ENCODE measurements around the gene CD300LD. TPM values are rescaled to one million over a fixed set of nuclear protein-coding genes. Genes with fewer than 3 reads are reported as not detected.
"Not testable (repeated sequence)": the region's sequence is repeated elsewhere in the genome, so short reads cannot be mapped to it uniquely, and the experiment has no call there.

CD300LD gene
- total RNA-seq, 3 donors from 2014 or later: not detected

- no peak for DNase-seq (ENCODE audit: low spot score in 2 of 2)
- Histone ChIP-seq H3K4me1 (no peaks in the 10 kb centered on the region), H3K4me3 (no peak overlapping the region), H3K27ac (no peak overlapping the region), H3K36me3 (no peaks in the 10 kb centered on the region), H3K27me3 (peaks cover 0 to 14% of the 10 kb centered on the region in 2 donors), H3K9me3 (no peaks in the 10 kb centered on the region)
- intact Hi-C loops (cut with DNase I; ENCODE audit: low total_unique reads): no loop called here
- no peak for TF ChIP-seq CTCF (IDR thresholded peaks at IDR 0.05)
- no peak for TF ChIP-seq POLR2A (IDR thresholded peaks at IDR 0.05)
- no peak for TF ChIP-seq POLR2AphosphoS5 (IDR thresholded peaks at IDR 0.05)
Measured at GRCh38 chr17:74635418-74635817, 43.3 kb upstream of the CD300LD start.

- no peak for TF ChIP-seq CTCF (IDR thresholded peaks at IDR 0.05)
- Histone ChIP-seq H3K4me1 (no peaks in the 10 kb centered on the region), H3K27ac (no peak overlapping the region), H3K9me3 (peaks cover 0 to 6% of the 10 kb centered on the region in 2 donors), H3K27me3 (peaks cover 0 to 14% of the 10 kb centered on the region in 2 donors), H3K4me3 (no peak overlapping the region), H3K36me3 (no peaks in the 10 kb centered on the region)
- intact Hi-C loops (cut with DNase I; ENCODE audit: low total_unique reads): no loop called here
- no peak for DNase-seq (ENCODE audit: low spot score in 2 of 2)
Measured at GRCh38 chr17:74633326-74633725, 41.2 kb upstream of the CD300LD start.

GRCh38 chr17:74632617-74633016 is 40.5 kb upstream of the CD300LD start:
- intact Hi-C loops (cut with DNase I; ENCODE audit: low total_unique reads): no loop called here
- no peak overlapping the region for H3K27ac ChIP-seq
- no peaks in the 10 kb centered on the region for H3K4me1 ChIP-seq

GRCh38 chr17:74631468-74632450 is 39.7 kb upstream of the CD300LD start:
- intact Hi-C loops (cut with DNase I; ENCODE audit: low total_unique reads): no loop called here
- Histone ChIP-seq H3K4me1 (no peaks in the 10 kb centered on the region), H3K27ac (no peak overlapping the region), H3K27me3 (peaks cover 0 to 27% of the 10 kb centered on the region in 2 donors), H3K9me3 (peaks cover 0 to 6% of the 10 kb centered on the region in 2 donors), H3K4me3 (no peak overlapping the region), H3K36me3 (no peaks in the 10 kb centered on the region)
- no peak for TF ChIP-seq CTCF (IDR thresholded peaks at IDR 0.05)
- TF ChIP-seq POLR2AphosphoS5 (IDR thresholded peaks at IDR 0.05): no peak
- TF ChIP-seq POLR2A (IDR thresholded peaks at IDR 0.05): no peak
- no peak for DNase-seq (ENCODE audit: low spot score in 2 of 2)

More at GRCh38 chr17:74632617-74633016, 40.5 kb upstream of the CD300LD start:
- Histone ChIP-seq H3K36me3 (no peaks in the 10 kb centered on the region), H3K4me3 (no peak overlapping the region), H3K9me3 (peaks cover 0 to 6% of the 10 kb centered on the region in 2 donors), H3K27me3 (peaks cover 0 to 19% of the 10 kb centered on the region in 2 donors)
- DNase-seq (ENCODE audit: low spot score in 2 of 2): no peak
- TF ChIP-seq POLR2AphosphoS5 (IDR thresholded peaks at IDR 0.05) (no peak), POLR2A (IDR thresholded peaks at IDR 0.05) (no peak), CTCF (IDR thresholded peaks at IDR 0.05) (no peak)

GRCh38 chr17:74630251-74630650 is 38.2 kb upstream of the CD300LD start:
- H3K27ac ChIP-seq; H3K36me3 ChIP-seq; intact Hi-C loops (cut with DNase I; ENCODE audit: low total_unique reads); H3K4me1 ChIP-seq; H3K4me3 ChIP-seq; DNase-seq (ENCODE audit: low spot score in 2 of 2); H3K9me3 ChIP-seq: not testable (repeated sequence)
- peaks cover 0 to 21% of the 10 kb centered on the region in 2 donors for H3K27me3 ChIP-seq
